Large intestine (tissue), 3 donors: ENCODE measurements around the gene SHISAL1. TPM values are rescaled to one million over a fixed set of nuclear protein-coding genes. Genes with fewer than 3 reads are reported as not detected.
A peak's percentile ranks its signal among the peaks of the same experiment; 100 is the strongest.

Experiments
- DNase-seq, 2 donors: peaks; one replicate each; pipeline versions ENCODE4 v3.0.0 to v3.0.0-alpha.2; 2013
- H3K27ac ChIP-seq: one replicate; pipeline ENCODE4 v1.5.1; 2013; ENCODE audit warnings: low read length
- H3K27me3 ChIP-seq: 2 replicates; pipeline ENCODE4 v1.6.1; 2013; ENCODE audit warnings: low read length; ENCODE audit not compliant: control insufficient read depth, insufficient read depth
- H3K36me3 ChIP-seq: 2 replicates; pipeline ENCODE4 v1.6.1; 2013; ENCODE audit warnings: low read length; ENCODE audit not compliant: control insufficient read depth, insufficient read depth
- H3K4me1 ChIP-seq: one replicate; pipeline ENCODE4 v1.6.1; 2013; ENCODE audit warnings: low read length; ENCODE audit not compliant: control insufficient read depth, insufficient read depth
- H3K4me3 ChIP-seq: one replicate; pipeline ENCODE4 v1.5.1; 2013; ENCODE audit warnings: low read length
- H3K9me3 ChIP-seq: one replicate; pipeline ENCODE4 v1.6.1; 2013; ENCODE audit warnings: mild to moderate bottlenecking, low read depth, low read length, moderate library complexity; ENCODE audit not compliant: control insufficient read depth
- WGBS: methylation state at CpG from one replicate; pipeline ENCODE4 v1.1.5; 2013; ENCODE audit warnings: low lambda C conversion rate; ENCODE audit not compliant: insufficient coverage; 5-methylcytosine and 5-hydroxymethylcytosine counted together
- polyA plus RNA-seq: library from polyadenylated mRNA; unstranded; fragments of 120-200 nt; gene quantifications from one replicate; pipeline ENCODE4 v1.2.1, GENCODE V29; 2013

SHISAL1 gene
- polyA plus RNA-seq, 1 donor, result 1.9 TPM

DNA sequence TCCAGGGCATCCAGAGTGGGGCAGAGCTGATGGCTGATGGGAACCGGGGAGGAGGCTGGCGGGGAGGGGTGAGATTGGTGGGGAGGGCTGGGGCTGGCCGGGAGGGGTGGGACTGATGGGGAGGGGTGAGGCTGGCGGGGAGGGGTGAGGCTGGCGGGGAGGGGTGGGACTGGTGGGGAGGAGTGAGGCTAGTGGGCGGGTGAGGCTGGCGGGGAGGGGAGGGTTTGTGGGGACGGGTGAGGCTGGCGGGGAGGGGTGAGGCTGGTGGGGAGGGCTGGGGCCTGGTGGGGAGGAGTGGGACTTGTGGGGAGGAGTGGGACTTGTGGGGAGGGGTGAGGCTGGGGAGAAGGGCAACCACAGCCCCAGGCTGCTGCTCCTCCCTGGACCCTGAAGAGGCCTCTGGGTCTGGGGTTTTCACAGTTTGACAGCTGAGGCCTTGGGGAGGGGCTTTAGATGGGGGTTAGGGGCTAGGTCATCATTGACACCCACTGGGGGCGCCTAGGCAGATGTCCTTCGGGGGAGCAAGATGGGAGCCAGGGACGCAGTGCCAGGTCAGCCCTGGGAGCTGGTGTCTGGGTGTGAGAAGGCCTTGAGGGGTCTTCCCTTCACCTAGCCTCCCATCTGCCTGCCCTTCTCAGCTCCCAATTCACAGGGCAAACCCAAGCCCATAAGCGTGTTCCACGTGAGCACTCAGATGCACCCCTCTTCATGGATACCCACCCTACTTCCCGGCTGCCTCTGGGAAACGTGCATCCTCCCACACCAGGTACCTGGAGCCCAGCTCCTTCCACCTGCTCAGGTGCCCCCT is 105.4 kb downstream of the SHISAL1 start:
- no peaks in the 10 kb centered on the region for H3K27me3 ChIP-seq
- no CpG with 5 or more reads among the region's 16 CpGs for WGBS
- H3K36me3 ChIP-seq, result no peaks in the 10 kb centered on the region
- H3K4me3 ChIP-seq, result no peak overlapping the region
- H3K27ac ChIP-seq, result no peak overlapping the region
- H3K4me1 ChIP-seq, result no peaks in the 10 kb centered on the region
- DNase-seq, result no peak
- H3K9me3 ChIP-seq, result no peaks in the 10 kb centered on the region

DNA sequence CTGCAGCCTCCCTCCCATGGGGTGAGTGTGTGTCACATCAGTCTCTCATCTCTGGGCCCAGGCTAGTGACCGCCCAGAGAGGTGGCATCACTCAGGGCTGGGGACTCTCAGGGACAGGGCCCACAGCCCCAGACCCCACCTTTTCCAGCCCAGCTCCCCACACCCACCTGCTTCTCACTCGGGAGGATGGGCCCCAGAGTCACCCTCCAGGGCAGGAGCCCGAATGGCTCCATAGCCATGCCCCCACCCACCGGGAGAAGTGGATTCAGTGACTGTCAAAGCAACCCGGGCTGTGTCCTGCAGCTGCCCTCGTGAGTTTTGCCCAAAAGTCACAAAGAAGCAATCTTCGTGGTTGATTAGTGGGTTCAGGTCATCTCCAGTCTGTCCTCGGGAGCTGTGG is 106.1 kb downstream of the SHISAL1 start:
- Histone ChIP-seq H3K9me3 (no peaks in the 10 kb centered on the region), H3K4me3 (no peak overlapping the region), H3K36me3 (no peaks in the 10 kb centered on the region), H3K27ac (no peak overlapping the region), H3K27me3 (no peaks in the 10 kb centered on the region), H3K4me1 (no peaks in the 10 kb centered on the region)
- WGBS, result no CpG with 5 or more reads among the region's 8 CpGs
- DNase-seq, result no peak

- Histone ChIP-seq H3K9me3 (no peaks in the 10 kb centered on the region), H3K27ac (no peak overlapping the region), H3K36me3 (no peaks in the 10 kb centered on the region), H3K4me1 (no peaks in the 10 kb centered on the region), H3K27me3 (no peaks in the 10 kb centered on the region), H3K4me3 (no peak overlapping the region)
- WGBS, result 100% methylated on average over 1 of the region's 9 CpGs
- no peak for DNase-seq
Observed at GRCh38 chr22:44206330-44206645, 106.5 kb downstream of the SHISAL1 start.

DNA sequence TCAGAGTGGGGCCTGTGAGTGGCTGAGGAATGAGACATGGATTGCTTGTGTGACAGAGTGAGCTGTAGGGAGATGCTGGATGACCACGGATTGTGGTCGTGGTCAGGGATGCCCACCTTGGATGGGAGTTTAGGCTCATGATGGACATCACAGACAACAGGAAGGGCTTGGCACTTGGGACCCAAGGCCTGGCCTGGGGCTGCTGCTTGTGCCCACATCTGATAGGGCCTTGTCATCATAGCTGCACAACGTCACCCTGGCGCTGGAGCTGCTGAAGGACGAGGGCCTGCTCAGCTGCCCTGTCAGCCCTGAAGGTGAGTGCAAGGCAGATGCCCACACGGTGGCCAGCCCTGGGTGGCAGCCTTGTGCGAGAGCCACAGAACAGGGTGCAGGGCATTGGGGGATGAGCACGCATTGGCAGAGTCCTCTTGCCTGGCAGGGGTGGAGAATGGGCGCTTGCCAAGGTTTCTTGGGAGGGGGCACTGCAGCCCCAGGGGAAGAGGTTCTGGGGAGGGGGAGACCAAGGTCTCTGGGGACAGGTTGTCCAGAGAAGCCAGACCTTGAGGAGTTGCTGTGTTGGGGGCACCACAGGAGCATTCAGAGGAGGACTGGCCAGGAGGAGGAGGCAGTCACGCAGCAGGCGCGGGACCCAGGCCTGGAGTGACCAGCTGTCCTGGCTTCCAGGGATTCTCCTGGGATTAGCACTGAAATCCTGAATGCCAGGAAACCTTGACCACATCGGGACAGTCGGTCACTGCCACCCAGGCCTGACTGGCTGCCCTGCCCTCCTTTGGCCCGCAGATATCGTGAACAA is 107.0 kb downstream of the SHISAL1 start:
- Histone ChIP-seq H3K4me1 (no peaks in the 10 kb centered on the region), H3K9me3 (no peaks in the 10 kb centered on the region), H3K27me3 (no peaks in the 10 kb centered on the region), H3K36me3 (no peaks in the 10 kb centered on the region), H3K27ac (no peak overlapping the region), H3K4me3 (no peak overlapping the region)
- WGBS, result no CpG with 5 or more reads among the region's 16 CpGs
- no peak for DNase-seq

- Histone ChIP-seq H3K27me3 (no peaks in the 10 kb centered on the region), H3K4me3 (no peak overlapping the region), H3K36me3 (no peaks in the 10 kb centered on the region), H3K27ac (no peak overlapping the region), H3K9me3 (no peaks in the 10 kb centered on the region), H3K4me1 (no peaks in the 10 kb centered on the region)
- WGBS, result no CpG with 5 or more reads among the region's 16 CpGs
- DNase-seq, result no peak
Observed at GRCh38 chr22:44204739-44205515, 107.8 kb downstream of the SHISAL1 start.

DNA sequence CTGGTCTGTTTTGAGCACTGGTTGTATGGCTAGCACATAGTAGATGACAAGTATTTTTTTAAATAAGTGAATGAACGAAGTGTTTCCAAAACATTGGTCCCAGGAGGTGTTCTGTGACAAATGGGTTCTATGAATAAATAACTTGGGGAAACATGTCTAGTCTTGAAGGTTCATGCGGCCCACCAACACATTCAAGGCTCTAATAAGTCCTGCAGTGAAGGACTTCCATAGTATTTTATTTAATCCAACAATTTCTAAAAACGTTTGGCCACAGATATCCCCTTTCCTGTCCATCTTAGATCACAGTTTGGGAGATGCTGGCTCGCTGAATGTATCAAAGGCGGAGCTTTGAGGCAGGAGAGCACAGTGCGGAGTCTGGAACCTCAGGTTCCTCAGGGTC is 109.5 kb downstream of the SHISAL1 start:
- no peak for DNase-seq
- no peak overlapping the region for H3K27ac ChIP-seq
- no CpG with 5 or more reads among the region's 6 CpGs for WGBS
- H3K36me3 ChIP-seq, result no peaks in the 10 kb centered on the region
- H3K27me3 ChIP-seq, result no peaks in the 10 kb centered on the region
- H3K4me3 ChIP-seq, result no peak overlapping the region
- H3K9me3 ChIP-seq, result no peaks in the 10 kb centered on the region
- no peaks in the 10 kb centered on the region for H3K4me1 ChIP-seq

DNA sequence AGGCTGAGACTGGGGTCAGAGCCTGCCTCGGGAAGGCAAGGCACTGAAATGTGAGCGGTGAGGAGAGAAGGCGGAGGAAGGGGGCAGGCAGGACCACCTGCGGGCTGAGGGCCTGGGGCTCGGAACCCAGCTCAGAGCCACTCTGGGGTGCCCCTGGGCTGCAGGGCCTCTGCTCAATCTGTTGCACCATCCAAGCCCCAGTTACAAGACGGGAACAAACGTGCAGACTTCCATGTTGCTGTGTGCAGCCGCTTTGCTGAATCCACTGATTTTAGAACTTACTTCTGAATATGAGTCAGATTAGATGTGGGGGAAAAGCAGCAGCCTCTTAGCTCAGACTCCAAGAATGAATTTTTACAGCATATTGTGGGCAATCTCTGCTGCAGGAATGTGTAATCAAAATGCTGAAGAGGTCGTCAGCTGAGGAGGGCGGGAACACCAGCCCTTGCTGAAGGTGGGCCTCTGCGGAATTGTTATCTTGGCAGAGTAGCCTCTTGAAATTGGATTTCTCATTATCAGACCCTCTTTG is 110.4 kb downstream of the SHISAL1 start:
- H3K4me1 ChIP-seq, result no peaks in the 10 kb centered on the region
- H3K27ac ChIP-seq, result no peak overlapping the region
- no CpG with 5 or more reads among the region's 11 CpGs for WGBS
- no peaks in the 10 kb centered on the region for H3K9me3 ChIP-seq
- no peaks in the 10 kb centered on the region for H3K27me3 ChIP-seq
- no peaks in the 10 kb centered on the region for H3K36me3 ChIP-seq
- peak in 1 of 2 donors; percentile 6 for DNase-seq
- H3K4me3 ChIP-seq, result no peak overlapping the region

DNA sequence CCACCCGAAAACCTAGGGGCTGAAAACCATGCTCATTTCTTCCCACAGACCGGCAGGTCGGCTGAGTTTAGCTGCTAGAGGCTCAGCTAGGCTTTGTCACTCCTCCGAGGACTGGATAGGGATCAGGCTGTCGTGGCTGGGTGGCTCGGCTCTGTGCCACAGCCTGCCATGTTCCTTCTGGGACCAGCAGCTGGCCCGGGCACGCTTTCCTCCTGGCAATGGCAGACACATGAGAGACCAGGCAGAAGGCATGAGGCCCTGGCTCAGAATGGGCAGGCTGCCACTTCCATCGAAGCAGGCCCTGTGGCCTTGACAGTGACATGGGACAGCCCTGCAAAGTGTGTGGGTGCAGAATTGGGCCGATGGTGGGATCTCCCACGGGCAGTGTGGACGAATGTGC is 111.1 kb downstream of the SHISAL1 start:
- Histone ChIP-seq H3K4me1 (no peaks in the 10 kb centered on the region), H3K27ac (no peak overlapping the region), H3K4me3 (no peak overlapping the region), H3K9me3 (no peaks in the 10 kb centered on the region), H3K27me3 (no peaks in the 10 kb centered on the region), H3K36me3 (no peaks in the 10 kb centered on the region)
- DNase-seq, result no peak
- WGBS, result no CpG with 5 or more reads among the region's 12 CpGs

GRCh38 chr22:44200855-44201550 is 111.7 kb downstream of the SHISAL1 start:
- no peaks in the 10 kb centered on the region for H3K27me3 ChIP-seq
- H3K36me3 ChIP-seq, result no peaks in the 10 kb centered on the region
- no peak overlapping the region for H3K4me3 ChIP-seq
- no peaks in the 10 kb centered on the region for H3K4me1 ChIP-seq
- 50% methylated on average over 2 of the region's 17 CpGs for WGBS
- H3K27ac ChIP-seq, result no peak overlapping the region
- DNase-seq, result no peak
- no peaks in the 10 kb centered on the region for H3K9me3 ChIP-seq

- H3K9me3 ChIP-seq, result no peaks in the 10 kb centered on the region
- no peak overlapping the region for H3K4me3 ChIP-seq
- H3K27ac ChIP-seq, result no peak overlapping the region
- H3K27me3 ChIP-seq, result no peaks in the 10 kb centered on the region
- H3K4me1 ChIP-seq, result no peaks in the 10 kb centered on the region
- no peak for DNase-seq
- no peaks in the 10 kb centered on the region for H3K36me3 ChIP-seq
- WGBS, result no CpG with 5 or more reads among the region's 6 CpGs
Observed at GRCh38 chr22:44200451-44200850, 112.3 kb downstream of the SHISAL1 start.
